GM11168 (cell line): ENCODE results near the gene MAPK8.
"Not testable (repeated sequence)": the region's sequence is repeated elsewhere in the genome, so short reads cannot be mapped to it uniquely, and the experiment has no call there.

Experiments
- in situ Hi-C: fragments of 300-500 bp; cut with MboI; formaldehyde crosslinking; loops from one replicate; pipeline ENCODE4 v1.12.0; 2022; ENCODE audit warnings: low sequenced_read_pairs; ENCODE audit not compliant: unreplicated experiment

Gene MAPK8

DNA sequence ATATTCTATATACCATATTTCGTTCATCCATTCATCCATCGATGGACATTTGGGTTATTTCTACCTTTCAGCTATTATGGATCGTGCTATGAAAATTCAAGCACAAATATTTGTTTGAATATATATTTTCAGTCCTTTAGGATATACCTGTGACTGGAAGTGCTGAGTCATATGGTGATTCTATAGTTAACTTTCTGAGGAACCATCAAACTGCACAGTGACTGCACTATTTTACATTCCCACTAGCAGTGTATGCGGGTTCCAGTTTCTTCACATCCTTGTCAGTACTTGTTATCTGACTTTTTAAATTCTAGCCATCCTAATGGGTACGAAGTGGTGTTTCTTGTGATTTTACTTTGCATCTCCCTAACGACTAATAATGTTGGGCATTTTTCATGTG, 104.0 kb downstream of the MAPK8 start:
- in situ Hi-C loops: no loop called here

GRCh38 chr10:48411510-48411909, 105.0 kb downstream of the MAPK8 start:
- in situ Hi-C loops: no loop called here

GRCh38 chr10:48412081-48412480, 105.6 kb downstream of the MAPK8 start:
- in situ Hi-C loops: no loop called here

GRCh38 chr10:48412933-48413332, 106.5 kb downstream of the MAPK8 start:
- in situ Hi-C loops: no loop called here

GRCh38 chr10:48414160-48414559, 107.7 kb downstream of the MAPK8 start:
- in situ Hi-C loops: no loop called here

DNA sequence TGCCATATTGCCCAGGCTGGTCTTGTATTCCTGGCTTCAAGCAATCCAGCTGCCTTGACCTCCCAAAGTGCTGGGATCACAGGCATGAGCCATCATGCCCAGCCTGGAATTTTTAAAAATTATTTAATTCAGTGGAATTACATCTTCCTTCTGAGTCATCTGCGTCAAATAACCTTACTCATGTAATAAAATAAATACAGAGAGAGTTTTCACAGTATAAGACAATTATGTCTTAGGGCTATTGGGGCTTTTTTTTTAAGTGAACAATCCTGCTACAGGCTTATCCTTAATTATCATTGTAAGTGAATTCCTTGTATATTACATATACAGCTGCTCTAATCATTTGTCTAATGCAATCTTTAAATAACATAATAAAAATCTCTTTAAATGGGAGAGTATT, 108.3 kb downstream of the MAPK8 start:
- in situ Hi-C loops: no loop called here

DNA sequence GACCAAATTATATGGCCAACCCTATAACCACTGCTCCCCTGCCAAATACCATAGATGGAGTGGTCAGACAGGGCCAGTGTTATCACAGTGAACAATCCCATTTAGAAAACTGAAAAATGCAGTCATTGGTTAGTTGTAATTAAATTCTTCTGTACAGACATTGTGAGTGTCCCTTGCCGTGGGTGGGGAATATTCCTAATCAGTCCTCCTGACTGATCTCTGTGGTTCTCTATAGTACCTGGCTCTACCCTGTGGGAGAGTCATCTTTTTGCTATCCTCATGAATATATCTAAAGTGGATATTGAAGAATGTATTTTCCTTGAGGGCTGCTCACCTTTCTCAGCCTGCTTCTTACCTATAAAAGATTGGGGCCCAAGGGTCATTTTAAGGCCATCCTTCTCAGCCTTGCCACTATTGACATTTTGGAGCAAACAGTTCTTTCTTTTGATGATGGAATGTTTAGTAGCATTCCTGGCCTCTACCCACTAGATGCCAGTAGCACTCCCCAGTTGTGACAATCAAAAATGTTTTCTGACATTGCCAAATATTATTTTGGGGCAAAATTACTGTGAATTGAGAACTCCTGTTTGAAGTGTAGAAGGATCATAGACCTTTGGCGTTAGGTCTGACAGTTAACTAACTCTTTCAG, 110.2 kb downstream of the MAPK8 start:
- in situ Hi-C loops: no loop called here

DNA sequence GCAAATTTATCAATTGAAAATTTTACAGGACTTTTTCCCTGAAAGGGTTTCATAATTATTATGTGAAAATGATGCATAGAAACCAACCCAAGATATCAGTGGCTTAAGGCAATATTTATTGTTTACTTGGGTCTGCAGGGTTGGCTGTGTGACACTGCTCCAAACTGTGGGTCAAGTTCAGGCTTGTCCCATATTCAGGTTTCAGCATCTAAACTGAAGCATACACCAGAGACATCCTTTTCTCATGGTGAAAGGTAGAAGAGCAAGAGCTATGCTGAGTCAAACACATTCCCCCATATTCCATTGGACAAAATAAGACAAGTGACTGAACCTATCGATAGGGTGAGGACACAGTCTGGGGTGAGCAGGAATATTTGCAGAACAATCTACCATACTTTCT, 110.9 kb downstream of the MAPK8 start:
- in situ Hi-C loops: no loop called here

DNA sequence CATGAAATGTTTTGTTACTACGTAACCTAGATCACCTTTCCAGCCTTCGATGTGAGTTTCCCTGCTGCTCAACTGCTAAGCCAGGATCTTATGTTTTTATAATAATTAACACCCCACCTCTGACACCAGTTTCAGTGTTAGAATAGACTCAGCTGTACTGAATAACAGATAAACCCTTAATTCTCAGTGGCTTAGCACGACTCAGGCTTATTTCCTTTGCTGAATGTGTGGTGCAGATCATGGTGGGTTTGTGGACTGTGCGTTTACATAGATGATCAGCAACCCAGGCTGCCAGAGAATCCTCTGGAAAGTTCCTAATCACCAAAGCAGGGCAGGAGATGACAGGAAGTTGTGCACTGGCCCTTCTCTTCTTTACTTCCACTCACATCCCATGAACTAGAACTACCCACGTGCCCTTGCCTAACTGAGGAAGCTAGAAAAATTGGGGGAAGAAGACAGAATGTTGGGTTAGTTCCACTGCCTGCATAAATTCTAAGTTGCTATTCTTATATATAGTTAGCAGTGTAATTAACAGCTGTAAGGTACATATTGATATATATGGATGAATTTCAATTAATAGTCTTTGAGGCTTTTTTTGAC, 111.8 kb downstream of the MAPK8 start:
- in situ Hi-C loops: no loop called here

DNA sequence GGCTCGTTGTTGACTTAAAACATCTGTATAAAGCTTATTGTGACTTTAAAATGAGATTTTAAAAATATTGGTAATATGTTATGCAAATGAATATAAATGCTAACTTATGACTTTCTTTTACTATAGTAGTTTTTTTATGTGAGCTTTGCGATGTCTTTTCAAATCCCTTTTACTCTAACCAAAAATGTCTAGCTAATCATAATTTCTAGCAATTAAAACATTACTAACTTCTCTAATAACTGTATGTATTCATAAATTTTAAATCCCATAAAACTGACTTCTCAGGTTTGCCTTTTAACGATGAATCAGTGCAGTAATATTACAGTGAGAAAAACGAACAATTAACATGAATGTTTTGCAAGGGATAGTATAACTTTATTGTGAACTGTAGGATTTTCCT, 113.2 kb downstream of the MAPK8 start:
- in situ Hi-C loops: no loop called here

- in situ Hi-C loops: not testable (repeated sequence)
Observed at GRCh38 chr10:48421862-48422261, 115.4 kb downstream of the MAPK8 start.

DNA sequence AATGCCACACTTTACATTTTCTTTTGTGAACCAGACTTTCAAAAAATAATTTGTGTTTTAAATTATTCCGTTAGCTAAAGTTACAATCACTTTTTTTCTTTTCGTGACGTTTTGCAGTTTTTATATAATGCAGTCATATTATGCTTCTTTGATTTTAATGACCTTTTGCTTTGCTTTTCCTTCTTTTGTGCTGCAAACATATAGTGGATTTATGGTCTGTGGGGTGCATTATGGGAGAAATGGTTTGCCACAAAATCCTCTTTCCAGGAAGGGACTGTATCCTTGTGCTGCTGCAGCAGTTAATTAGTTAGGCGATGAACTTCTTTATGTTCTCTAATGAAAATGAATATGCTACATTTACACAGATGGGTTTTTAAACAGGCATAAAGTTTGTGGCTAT, 117.4 kb downstream of the MAPK8 start:
- in situ Hi-C loops: no loop called here

- in situ Hi-C loops: no loop called here
Observed at GRCh38 chr10:48428896-48429295, 122.4 kb downstream of the MAPK8 start.

GRCh38 chr10:48429309-48429708, 122.8 kb downstream of the MAPK8 start:
- in situ Hi-C loops: no loop called here

GRCh38 chr10:48430402-48430993, 124.0 kb downstream of the MAPK8 start:
- in situ Hi-C loops: no loop called here

DNA sequence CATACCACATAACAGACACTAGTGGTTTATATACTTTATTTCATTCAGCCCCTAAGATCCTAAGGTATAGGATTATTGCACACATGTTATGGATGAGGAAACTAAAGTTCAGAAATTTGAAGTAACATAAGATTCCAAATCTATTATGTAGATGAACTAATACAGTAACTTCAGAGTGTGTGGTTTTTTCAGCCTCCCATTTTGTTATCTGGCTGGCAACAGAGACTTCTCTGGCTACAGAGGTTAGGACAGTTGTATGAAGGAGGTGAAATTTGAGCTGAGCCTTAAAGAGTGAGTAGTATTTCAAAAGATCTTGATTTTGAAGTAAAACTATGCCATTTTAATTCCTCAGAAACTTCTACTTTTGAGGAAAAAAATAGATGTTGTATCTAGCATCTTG, 125.4 kb downstream of the MAPK8 start:
- in situ Hi-C loops: no loop called here

DNA sequence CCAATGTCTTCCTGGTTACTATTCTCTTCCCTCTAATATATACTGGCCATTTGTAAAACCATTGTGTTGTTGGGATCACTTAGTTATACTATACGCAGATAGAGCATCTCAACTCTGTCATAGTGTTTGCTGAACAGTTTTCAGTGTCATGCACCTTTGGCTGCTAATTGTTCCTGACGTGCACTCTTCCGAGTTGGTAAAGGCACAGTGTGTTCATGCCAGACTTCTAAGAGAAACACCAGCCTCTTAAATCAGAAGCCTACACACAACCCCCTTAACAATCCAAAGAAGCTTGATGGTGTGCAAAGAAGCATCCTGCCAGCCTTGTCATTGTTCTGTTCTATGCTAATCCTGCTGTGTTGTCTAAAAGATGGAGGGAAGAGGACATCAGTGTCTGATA, 131.1 kb downstream of the MAPK8 start:
- in situ Hi-C loops: no loop called here

- in situ Hi-C loops: no loop called here
Observed at GRCh38 chr10:48439031-48439430, 132.6 kb downstream of the MAPK8 start.

DNA sequence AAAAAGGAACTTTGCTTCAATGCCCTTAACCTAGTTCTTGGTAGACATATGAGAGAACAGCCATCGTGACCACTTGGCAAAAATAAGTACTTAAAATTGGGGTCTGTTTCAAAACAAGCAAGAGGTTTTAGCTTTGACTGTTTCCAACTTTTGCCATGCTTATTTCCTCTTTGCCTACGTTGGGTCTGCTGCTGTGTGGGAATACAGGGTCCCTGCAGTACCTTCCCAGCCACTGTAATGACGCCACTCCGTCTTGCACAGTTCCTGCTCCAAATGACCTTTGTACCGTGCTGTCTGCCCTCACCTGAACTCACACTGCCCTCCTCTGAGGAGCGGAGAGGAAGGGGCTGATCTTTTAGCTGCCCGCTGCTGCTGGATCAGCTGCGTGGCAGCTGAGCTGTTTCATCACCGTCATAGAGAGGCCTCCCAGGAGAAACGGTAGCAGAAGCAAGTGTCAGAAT, 133.1 kb downstream of the MAPK8 start:
- in situ Hi-C loops: no loop called here

DNA sequence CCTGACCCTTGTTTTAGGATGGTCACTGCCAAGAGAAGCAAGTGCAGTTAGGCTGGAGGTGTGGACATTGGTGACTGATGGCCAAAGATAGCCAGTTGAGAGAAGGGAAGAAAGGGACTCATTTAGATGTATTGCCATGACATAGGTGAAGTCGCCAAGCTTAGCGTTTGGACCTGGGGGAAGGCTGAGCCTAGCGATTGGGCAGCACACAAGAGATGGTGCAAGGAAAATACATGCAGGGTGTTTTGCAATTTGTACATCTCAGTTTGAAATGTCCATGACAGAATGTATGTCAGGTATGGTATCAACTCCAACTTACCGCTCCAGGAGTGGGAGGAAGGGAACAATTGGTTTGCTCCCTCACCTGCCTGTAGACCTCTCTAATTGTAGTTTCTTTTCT, 134.3 kb downstream of the MAPK8 start:
- in situ Hi-C loops: no loop called here

- in situ Hi-C loops: no loop called here
Observed at GRCh38 chr10:48442090-48442808, 135.8 kb downstream of the MAPK8 start.
